Measurements from ENCODE around the gene B3GALT5.

The B3GALT5 gene

DNA sequence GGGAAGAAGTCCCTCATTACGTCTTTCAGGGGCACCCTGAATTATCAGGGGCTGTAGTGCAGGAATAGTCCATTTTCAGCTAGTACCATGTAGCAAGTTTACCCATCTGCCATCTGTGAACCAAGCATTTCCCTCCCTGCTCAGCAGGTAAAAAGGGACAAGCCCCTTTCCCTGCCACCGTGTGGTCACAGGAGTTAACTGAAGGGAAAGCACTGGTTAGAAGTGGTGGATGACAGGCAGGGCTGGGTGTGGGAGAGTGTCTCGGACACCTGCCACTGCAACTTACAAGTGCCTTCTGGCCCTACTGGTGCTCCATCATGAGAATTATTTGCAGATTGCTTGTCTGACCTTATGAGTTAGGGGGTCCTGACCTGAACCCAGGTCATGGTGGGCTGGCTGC is 100.2 kb downstream of the B3GALT5 start:
- H3K4me1 Mint-ChIP-seq: no peaks in the 10 kb centered on the region
- H3K27me3 Mint-ChIP-seq: no peaks in the 10 kb centered on the region
- no peak overlapping the region for H3K4me3 Mint-ChIP-seq
- no peak for ATAC-seq
- peaks cover 4% of the 10 kb centered on the region for H3K9me3 Mint-ChIP-seq
- H3K27ac Mint-ChIP-seq: no peak overlapping the region
- no peaks in the 10 kb centered on the region for H3K36me3 Mint-ChIP-seq

DNA sequence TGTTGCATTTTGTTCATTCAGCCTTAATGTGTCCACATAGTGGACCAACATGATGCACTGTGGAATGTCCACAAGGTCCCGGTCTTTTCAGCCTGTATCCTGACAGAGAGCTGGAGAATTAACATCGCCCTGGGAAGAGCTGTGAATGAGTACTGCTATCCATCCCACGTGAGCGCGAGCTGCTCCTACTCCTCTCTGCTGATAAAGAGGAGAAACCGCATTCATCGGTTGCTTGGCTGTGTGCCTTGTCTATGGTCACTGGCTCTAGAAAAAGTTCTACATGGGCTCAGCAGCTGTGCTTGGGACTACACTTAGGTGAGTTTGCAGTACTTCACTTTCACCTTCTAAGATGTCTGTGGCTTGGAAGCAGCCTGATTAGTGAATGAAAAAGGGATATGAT is 101.2 kb downstream of the B3GALT5 start:
- Mint-ChIP-seq H3K36me3 (no peaks in the 10 kb centered on the region), H3K27me3 (no peaks in the 10 kb centered on the region), H3K9me3 (peaks cover 4% of the 10 kb centered on the region), H3K4me3 (no peak overlapping the region), H3K27ac (no peak overlapping the region), H3K4me1 (no peaks in the 10 kb centered on the region)
- no peak for ATAC-seq

DNA sequence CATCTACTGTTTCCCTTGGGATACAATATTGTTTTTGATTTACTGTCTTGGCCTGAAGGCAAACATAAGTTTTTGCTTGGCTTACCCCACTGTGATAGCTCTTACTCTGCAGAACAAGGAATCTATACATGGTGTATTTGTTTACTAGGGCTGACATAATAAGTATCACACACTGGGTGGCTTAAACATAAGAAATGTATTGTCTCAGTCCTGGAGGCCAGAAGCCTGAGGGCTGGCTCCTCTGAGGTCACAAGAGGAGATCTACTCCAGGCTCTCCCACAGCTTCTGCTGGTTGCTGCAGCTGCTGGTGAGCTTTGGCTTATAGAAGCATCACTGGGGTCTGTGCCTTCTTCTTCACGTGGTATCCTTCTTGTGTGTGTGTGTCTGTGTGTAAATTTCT is 101.6 kb downstream of the B3GALT5 start:
- Mint-ChIP-seq H3K27ac (no peak overlapping the region), H3K9me3 (peaks cover 2% of the 10 kb centered on the region), H3K4me3 (no peak overlapping the region), H3K4me1 (no peaks in the 10 kb centered on the region), H3K27me3 (no peaks in the 10 kb centered on the region), H3K36me3 (no peaks in the 10 kb centered on the region)
- no peak for ATAC-seq

DNA sequence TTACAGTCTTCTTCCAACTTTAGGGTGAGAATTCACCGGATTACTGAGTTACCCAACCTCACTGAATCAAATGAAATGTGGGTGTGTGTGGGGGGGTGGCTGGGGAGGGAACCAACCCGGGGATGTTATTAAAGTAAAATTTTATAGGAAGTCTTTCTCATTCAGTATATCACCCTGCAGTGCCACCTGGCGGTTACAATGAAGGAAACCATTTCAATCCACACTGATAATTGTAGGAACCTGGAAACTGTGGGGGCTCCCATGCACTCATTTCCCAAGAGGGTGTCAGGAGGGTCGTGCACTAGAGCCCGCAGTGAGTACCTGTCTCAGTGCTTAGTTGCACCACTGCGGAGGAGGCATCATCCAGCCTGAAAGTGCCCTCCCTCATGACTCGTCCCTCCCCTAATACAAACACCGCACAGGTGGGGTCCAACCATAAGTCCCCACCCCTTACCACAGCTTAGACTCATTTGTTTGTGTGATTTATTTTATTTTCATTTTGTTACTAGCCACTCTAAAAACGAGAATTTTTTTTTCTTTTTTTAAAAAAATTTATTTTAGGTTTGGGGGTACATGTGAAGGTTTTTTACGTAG is 103.2 kb downstream of the B3GALT5 start:
- ATAC-seq: no peak
- no peaks in the 10 kb centered on the region for H3K4me1 Mint-ChIP-seq
- no peaks in the 10 kb centered on the region for H3K9me3 Mint-ChIP-seq
- H3K27me3 Mint-ChIP-seq: no peaks in the 10 kb centered on the region
- no peaks in the 10 kb centered on the region for H3K36me3 Mint-ChIP-seq
- no peak overlapping the region for H3K4me3 Mint-ChIP-seq
- H3K27ac Mint-ChIP-seq: no peak overlapping the region

DNA sequence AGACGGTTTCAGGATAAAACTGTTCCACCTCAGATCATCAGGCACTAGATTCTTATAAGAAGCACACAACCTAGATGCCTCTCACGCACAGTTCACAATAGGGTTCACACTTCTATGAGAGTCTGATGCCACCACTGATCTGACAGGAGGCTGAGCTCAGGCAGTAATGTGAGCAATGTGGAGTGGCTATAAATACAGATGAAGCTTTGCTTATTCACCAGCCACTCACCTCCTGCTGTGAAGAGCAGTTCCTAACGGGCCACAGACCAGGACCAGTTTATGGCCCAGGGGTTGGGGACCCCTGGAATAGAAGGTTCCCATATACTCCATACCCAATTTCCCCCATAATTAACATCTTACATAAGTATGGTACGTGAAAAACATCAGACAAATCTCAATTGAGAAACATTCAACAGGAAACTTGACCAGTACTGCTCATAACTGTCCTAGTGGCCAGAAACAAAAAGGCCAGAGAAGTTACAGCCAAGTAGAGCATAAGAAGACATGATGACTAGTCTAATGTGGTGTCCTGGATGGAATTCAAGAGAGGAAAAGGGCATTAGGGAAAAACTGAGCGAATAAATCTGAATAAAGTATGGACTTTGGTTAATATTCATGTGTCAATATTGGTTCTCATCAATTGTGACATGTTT is 107.5 kb downstream of the B3GALT5 start:
- Mint-ChIP-seq H3K27me3 (no peaks in the 10 kb centered on the region), H3K36me3 (no peaks in the 10 kb centered on the region), H3K9me3 (peaks cover 8% of the 10 kb centered on the region), H3K4me1 (no peaks in the 10 kb centered on the region), H3K27ac (no peak overlapping the region), H3K4me3 (no peak overlapping the region)
- no peak for ATAC-seq

DNA sequence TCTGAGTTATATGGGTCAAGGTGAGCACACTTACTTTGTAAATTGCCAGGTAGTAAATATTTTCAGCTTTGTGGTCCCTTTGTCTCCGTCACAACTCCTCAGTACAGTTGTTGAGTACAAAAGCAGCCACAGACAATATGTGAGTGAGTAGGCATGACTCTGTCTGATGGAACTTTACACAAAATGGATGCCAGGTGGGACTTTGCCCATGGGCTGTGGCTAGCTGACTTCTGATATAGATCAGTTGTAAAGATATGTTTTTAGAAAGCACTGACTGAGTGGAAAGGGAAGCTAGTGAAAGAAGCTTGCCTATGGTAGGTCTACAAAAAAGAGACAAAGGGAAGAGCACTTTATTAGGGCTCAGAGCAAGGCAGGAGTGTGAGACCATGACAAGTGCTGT is 109.1 kb downstream of the B3GALT5 start:
- H3K4me3 Mint-ChIP-seq: no peak overlapping the region
- no peaks in the 10 kb centered on the region for H3K4me1 Mint-ChIP-seq
- no peak for ATAC-seq
- no peaks in the 10 kb centered on the region for H3K27me3 Mint-ChIP-seq
- no peaks in the 10 kb centered on the region for H3K36me3 Mint-ChIP-seq
- no peak overlapping the region for H3K27ac Mint-ChIP-seq
- H3K9me3 Mint-ChIP-seq: peaks cover 8% of the 10 kb centered on the region
